ENCODE results near the gene MAJIN.

Gene MAJIN

DNA sequence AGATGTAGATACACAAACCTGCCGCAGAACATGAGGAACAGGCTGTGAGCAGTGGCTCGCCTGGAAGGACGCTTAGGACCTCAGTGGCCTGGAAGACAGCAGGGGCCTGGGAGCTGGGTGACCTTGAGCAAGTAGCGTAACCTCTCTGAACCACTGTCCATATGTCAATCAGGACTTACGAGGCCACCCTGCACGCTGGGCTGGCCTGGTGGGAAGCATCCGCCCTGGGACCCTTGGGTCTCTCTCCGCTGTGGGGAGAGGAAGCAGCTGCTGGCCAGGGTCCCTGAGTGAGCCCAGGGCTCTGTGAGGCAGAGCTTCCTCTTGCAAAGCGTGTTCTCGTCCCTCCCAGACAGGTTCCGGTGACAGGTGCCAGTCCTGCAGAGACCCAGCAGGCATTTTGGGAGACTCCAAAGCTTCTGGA lies 79.5 kb downstream of the MAJIN start:
- no peak for DNase-seq (ENCODE audit: low read depth)

DNA sequence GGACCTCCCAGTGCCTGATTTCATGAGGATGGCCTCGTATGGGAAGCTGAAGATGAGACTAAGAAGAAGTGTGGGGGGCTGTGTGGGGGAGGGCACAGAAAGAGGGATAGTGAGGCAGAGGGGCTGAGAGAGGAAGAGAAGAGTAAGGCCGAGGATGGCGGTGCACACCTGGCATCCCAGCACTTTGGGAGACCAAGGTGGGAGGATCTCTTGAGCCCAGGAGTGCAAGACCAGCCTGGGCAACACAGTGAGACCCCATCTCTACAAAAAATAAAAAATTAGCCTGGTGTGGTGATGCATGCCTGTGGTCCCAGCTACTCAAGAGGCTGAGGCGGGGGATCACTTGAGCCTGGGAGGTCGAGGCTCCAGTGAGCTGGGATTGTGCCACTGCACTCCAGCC lies 80.0 kb downstream of the MAJIN start:
- no peak for DNase-seq (ENCODE audit: low read depth)

DNA sequence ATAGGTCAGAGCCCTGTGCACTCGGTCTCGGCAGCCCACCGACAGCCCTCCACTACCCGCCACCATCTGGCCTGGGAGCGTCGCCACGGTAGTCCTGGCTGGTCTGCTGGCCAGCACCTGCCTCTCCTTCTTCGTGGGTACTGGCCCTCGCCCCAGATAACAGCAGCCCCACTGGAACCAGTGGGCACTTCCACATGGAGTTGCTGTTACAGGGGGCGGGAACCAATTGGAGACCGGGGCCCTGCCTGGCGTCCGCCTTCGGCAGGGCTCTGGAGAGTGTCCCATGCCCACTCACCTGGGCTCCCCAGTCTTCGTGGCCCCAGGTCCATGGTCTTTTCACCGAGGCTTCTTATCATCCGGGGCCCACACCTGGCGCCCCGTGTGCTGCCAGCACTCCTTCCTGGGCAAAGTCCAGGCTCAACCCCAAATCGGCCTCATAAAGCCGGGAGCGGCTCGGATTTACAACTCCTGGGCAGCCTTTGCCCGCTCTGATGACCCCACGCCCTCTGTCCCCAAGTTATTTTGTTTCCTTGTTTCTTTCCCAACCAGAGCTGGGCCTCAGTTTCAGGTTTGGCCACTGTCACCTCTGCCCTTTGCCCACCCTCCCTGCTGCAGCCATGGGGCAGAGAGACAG lies 80.6 kb downstream of the MAJIN start:
- no peak for DNase-seq (ENCODE audit: low read depth)

DNA sequence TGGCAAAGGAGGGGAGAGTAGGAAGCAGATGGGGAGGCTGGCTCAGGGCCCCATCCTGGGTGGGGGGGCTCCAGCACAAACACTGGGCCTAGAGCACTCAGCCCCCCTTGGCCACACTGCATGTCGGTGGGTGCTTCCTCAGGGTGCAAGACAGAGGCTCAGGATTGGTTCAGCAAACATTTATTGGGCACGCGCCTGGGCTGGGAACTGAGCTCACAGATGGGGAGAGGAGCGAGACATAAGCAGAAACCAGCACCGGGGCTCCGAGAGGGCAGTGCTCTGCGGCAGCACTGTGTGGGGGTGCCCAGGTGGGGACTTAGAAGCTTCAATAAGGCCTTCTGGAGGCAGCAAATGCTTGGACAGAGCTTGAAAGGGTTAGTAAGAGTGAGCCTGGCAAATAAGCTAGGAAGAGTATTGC lies 81.4 kb downstream of the MAJIN start:
- DNase-seq (ENCODE audit: low read depth), result no peak

DNA sequence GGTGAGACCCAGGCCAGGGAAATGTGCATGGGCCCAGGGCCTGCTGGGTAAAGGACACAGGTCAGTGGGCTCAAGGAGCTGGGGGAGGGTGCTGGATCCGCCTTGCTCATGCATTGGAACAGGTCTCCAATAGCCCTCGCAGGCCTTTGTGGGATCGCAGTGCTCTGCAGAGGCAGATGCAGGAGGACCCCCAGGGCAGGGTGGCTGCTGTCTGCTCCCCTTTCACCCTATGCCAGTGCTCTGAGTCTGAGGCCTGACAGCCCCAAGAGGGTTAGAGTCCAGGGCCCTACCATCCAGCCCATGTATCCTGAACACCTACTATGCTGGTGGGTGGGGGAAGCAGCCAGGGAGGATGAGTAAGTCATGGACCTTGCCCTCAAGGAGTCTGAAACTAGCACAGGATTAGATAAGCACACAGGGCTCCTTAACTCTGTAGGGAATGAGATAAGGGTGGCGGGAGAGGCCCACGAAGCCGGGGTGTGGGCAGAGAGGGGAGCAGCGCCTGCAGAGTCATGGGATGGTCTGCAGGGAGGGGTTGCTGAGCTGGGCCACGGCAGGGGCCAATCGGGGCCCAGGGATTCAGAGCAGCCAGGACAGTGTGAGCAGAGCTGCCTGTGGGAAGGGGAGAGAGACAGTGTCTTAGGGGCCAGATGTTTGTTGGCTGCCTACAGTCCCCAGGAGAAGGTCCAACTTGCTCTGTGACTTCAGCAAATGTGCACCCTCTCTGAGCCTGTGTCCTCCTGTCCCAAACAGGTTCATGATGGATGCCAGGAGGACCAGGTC lies 83.0 kb downstream of the MAJIN start:
- DNase-seq (ENCODE audit: low read depth), result no peak

DNA sequence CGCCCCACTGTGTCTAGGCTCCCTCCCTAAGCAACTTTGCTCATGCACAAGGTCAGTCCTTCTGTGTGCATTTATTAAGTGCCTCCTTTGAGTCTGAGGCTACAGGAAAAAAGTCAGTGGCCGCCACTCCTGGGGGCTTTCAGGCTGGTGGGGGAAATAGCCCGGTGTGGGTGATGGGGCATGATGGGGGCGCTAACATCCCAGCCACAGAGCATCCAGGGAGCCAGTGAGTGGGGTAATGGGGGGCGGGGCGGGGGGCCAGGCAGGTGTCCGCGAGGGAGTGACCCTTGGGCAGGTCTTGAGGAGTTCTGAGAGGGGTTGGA lies 83.5 kb downstream of the MAJIN start:
- DNase-seq (ENCODE audit: low read depth), result no peak

All from activated T-helper 1 cell treated with Interleukin-2 at 50 U/mL for 16 hours (primary cell).